Measurements from ENCODE around the gene NFATC3.

Gene NFATC3

GRCh38 chr16:68190736-68191510 lies 105.8 kb downstream of the NFATC3 start:
- no peak overlapping the region for H3K27ac ChIP-seq
- TF ChIP-seq CTCF (IDR thresholded peaks at IDR 0.05) = no peak
- no peak for DNase-seq (ENCODE audit: low spot score)
- no peak overlapping the region for H3K4me3 ChIP-seq

- no peak overlapping the region for H3K27ac ChIP-seq
- no peak for DNase-seq (ENCODE audit: low spot score)
- TF ChIP-seq CTCF (IDR thresholded peaks at IDR 0.05) = no peak
- H3K4me3 ChIP-seq = no peak overlapping the region
Observed at GRCh38 chr16:68194251-68194650, 109.1 kb downstream of the NFATC3 start.

DNA sequence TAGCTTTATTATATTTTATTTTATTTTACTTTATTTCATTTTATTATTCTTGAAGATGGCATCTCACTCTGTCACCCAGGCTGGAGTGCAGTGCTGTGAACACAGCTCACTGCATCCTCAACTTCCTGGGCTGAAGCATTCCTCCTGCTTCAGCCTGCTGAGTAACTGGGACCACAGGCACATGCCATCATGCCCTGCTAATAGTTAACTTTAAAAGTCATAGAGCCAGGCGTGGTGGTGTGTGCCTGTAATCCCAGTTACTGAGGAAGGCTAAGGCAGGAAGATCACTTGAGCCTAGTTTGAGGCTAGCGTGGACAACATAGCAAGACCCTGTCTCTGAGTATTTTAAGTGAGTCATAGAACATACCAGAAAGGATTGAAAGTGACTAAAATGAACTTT lies 112.1 kb downstream of the NFATC3 start:
- no peak for TF ChIP-seq CTCF (IDR thresholded peaks at IDR 0.05)
- H3K4me3 ChIP-seq = no peak overlapping the region
- no peak overlapping the region for H3K27ac ChIP-seq
- no peak for DNase-seq (ENCODE audit: low spot score)

DNA sequence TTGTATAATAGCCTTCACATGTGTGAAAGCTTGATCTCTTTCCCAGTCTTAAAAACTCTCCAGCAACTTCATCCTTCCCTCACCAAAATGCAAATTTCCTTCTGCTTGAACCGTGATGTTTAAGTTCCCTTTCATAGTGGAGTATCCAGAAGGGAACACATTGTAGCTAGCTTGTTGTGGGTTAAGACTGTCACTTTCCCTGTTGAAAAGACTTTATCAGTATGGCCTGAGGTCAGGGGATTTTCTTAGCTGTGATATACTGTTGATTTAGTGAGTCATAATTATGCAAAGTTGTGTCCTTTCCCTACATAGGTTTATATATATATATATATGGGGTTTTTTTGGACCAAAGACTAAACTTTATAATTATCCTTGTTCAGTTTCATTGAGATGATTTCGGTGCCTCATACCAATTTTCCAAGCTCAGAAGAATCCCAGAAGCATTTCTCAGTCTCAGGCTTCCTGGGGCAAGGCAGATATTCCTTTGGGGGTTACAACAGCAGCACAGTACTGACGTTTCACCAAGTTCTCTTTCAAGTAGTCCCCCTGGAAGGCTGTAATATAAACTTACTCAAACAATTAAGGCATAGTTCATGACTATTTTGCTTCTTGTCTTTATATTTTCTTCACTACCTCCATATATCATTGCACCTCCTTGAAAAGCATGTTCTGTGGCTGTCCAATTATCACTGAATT lies 115.1 kb downstream of the NFATC3 start:
- H3K4me3 ChIP-seq = no peak overlapping the region
- no peak for DNase-seq (ENCODE audit: low spot score)
- no peak for TF ChIP-seq CTCF (IDR thresholded peaks at IDR 0.05)
- no peak overlapping the region for H3K27ac ChIP-seq

DNA sequence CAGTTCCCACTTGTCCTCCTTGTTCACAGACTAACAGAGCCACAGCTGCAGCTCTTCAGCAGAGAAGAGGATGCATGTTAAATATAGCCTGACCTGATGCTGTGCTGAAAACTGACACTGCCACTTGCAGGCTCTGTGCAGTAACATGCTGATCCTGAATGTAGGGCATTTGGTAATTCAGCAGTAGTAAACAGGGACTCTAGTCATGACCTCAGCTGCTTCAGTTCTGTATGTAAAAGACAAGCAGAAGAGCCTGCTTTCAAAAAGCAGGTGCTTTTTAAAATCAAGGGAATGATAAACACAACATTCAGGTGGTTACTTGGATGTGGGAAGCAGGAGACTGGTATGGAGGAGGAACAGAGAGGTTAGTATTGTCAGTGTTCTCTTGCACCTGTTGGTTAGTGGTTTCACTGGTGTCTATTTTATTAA lies 116.9 kb downstream of the NFATC3 start:
- no peak for TF ChIP-seq CTCF (IDR thresholded peaks at IDR 0.05)
- no peak overlapping the region for H3K27ac ChIP-seq
- DNase-seq (ENCODE audit: low spot score) = no peak
- H3K4me3 ChIP-seq = no peak overlapping the region

DNA sequence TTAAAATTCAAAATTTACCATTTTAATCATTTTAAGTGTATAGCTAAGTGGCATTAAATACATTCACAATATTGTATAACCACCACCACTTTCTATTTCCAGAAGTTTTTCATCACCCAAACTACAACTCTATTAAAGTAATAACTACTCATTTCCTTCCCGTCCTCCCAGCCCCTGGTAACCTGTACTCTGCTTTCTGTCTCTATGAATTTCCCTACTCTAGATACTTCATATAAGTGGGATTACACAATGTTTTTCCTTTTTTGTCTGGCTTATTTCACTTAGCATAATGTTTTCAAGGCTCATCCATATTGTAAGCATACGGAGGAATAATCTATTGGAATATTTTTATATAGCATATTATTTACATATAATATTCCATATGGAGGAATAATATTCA lies 121.1 kb downstream of the NFATC3 start:
- DNase-seq (ENCODE audit: low spot score) = no peak
- no peak overlapping the region for H3K4me3 ChIP-seq
- H3K27ac ChIP-seq = no peak overlapping the region
- no peak for TF ChIP-seq CTCF (IDR thresholded peaks at IDR 0.05)

DNA sequence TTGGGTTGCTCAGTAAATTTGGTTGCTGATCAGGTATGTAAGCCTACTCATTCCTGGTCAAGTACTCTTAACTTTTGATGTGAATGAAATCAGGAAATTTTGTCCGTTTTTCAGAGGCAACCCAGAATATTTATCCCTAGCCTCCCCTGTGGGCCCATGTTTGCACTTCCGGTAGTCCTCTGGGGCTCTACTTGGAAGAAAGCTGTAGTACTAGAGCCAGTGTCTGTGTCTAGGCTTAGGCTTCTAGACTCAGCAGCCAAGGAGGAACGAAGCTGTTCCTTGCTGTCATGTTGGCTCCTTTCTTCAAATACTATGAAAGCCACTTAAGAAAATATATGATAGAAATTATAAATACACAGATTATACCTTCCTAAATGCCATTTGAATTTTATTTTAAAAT lies 129.6 kb downstream of the NFATC3 start:
- Histone ChIP-seq H3K27ac (no peak overlapping the region), H3K4me3 (no peak overlapping the region)
- no peak for TF ChIP-seq CTCF (IDR thresholded peaks at IDR 0.05)
- no peak for DNase-seq (ENCODE audit: low spot score)
